Mammary epithelial cell (primary cell): ENCODE measurements around the gene BMAL1.

Source experiments
- CTCF ChIP-seq, 2 donors: IDR thresholded peaks in 1 of 2; conservative IDR thresholded peaks in 1 of 2; 2 replicates each; pipeline ENCODE4 v1.5.1; 2011 to 2012; ENCODE audit warnings: inconsistent platforms in 2 of 2, low read length in 2 of 2, mild to moderate bottlenecking in 2 of 2, control low read depth in 1 of 2, low read depth in 1 of 2; ENCODE audit not compliant: insufficient read depth in 1 of 2; ENCODE audit errors: extremely low read depth in 1 of 2
- EZH2 ChIP-seq: IDR thresholded peaks from 2 replicates; pipeline ENCODE4 v1.6.1; 2012; ENCODE audit warnings: low read length, inconsistent platforms, borderline replicate concordance

DNA sequence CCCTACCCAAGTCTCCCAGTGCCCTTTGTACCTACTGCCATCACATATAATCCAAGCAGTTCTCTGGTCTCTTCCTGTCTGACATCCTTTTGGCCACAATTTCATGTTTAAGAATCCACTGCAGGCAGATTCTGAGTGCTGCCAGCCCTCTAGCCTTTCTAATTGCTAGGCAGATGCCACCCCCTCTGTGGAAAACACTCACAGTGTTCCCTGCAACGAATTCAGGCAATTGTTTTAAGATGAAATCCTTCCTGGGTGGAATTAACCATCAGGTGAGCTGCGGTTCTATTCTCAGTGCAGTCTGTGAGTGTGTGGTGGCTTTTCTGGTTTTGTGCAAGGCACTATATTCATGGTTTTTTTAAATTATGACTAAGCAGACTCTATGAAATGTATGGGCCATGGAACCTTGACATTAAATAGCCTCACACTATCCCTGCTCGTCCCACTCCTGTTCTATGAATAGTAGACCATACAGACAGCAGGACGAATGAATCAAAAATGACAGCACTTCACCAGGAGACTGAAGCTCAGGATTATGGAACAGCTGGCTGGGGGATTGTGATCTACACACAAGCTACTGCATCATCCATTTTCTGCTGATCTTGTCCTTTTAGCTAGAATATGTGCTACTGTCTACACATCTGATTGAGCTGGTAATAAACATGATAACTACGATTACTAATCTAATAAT, 29.8 kb upstream of the BMAL1 start:
- no peak for TF ChIP-seq CTCF (conservative IDR thresholded peaks at IDR 0.05 in 1 of 2, IDR thresholded peaks at IDR 0.05 in 1 of 2; ENCODE audit: extremely low read depth in 1 of 2, insufficient read depth in 1 of 2, low read depth in 1 of 2, low read length in 2 of 2)
- no peak for TF ChIP-seq EZH2
